Keratinocyte (primary cell): Measurements from ENCODE around the gene ATP8A2.

Experiments used
- EZH2 ChIP-seq: IDR thresholded peaks from one replicate; pipeline ENCODE4 v1.6.1; 2012; ENCODE audit warnings: inconsistent platforms, mild to moderate bottlenecking, low read length, moderate library complexity
- TF ChIP-seq, protein P1 (sequence below), 3 experiments: IDR thresholded peaks in 1 of 3; conservative IDR thresholded peaks in 1 of 3; optimal IDR thresholded peaks in 1 of 3; 2 replicates in 2 of 3; 3 replicates in 1 of 3; pipeline versions ENCODE3 to v1.5.1; 2011; ENCODE audit warnings: low read length in 3 of 3, mild to moderate bottlenecking in 3 of 3, moderate library complexity in 2 of 3, control low read depth in 1 of 3, inconsistent platforms in 1 of 3; ENCODE audit not compliant: insufficient read depth in 2 of 3; ENCODE audit errors: extremely low read depth in 1 of 3

DNA sequence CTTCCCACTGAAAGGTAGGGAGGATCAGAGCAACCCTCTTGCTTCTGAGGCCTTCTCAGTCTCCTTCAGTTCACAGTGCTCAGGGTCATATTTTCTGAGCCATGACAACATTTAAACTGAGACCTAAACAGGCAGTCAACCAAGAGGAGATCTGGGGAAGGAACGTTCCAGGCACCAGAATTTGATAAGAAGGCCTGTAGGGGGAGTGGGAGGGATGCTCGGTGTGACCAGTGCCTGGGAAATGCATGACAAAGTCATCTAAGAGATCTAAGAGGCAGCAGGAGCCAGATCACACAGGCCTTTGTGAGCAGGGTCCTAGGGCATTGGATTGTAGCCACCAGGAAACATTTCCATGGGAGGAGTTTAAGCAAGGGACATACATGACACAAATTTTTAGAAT is 608.5 kb downstream of the ATP8A2 start:
- TF ChIP-seq, protein P1, sequence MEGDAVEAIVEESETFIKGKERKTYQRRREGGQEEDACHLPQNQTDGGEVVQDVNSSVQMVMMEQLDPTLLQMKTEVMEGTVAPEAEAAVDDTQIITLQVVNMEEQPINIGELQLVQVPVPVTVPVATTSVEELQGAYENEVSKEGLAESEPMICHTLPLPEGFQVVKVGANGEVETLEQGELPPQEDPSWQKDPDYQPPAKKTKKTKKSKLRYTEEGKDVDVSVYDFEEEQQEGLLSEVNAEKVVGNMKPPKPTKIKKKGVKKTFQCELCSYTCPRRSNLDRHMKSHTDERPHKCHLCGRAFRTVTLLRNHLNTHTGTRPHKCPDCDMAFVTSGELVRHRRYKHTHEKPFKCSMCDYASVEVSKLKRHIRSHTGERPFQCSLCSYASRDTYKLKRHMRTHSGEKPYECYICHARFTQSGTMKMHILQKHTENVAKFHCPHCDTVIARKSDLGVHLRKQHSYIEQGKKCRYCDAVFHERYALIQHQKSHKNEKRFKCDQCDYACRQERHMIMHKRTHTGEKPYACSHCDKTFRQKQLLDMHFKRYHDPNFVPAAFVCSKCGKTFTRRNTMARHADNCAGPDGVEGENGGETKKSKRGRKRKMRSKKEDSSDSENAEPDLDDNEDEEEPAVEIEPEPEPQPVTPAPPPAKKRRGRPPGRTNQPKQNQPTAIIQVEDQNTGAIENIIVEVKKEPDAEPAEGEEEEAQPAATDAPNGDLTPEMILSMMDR (optimal IDR thresholded peaks at IDR 0.05 in 1 of 3, IDR thresholded peaks at IDR 0.05 in 1 of 3, conservative IDR thresholded peaks at IDR 0.05 in 1 of 3; ENCODE audit: extremely low read depth in 1 of 3, insufficient read depth in 2 of 3, low read length in 3 of 3) = peak; percentile 18 to 28 (median 20)
- no peak for TF ChIP-seq EZH2
